Fibroblast of the aortic adventitia (primary cell): ENCODE data around the gene BPIFB4. TPM values are rescaled to one million over a fixed set of nuclear protein-coding genes. Genes with fewer than 3 reads are reported as not detected.

Source experiments
- DNase-seq: peaks from one replicate; pipeline ENCODE4 v3.0.0-alpha.2; 2010; ENCODE audit warnings: low read depth
- H3K4me3 ChIP-seq: 2 replicates; pipeline ENCODE4 v1.5.1; 2011; ENCODE audit warnings: low read depth, mild to moderate bottlenecking, control low read depth, low read length, moderate library complexity
- total RNA-seq: library from RNA; depleted of rRNA; stranded (reverse); fragments of >200 nt; gene quantifications from 2 replicates; pipeline ENCODE4 v1.2.3, GENCODE V29; 2012; ENCODE audit warnings: low replicate concordance
- TF ChIP-seq, protein P1 (sequence below): IDR thresholded peaks from 2 replicates; pipeline ENCODE4 v1.5.1; 2011; ENCODE audit warnings: mild to moderate bottlenecking, low read length, control low read depth, inconsistent platforms; ENCODE audit not compliant: insufficient read depth

BPIFB4 gene
- total RNA-seq, 1 donor, result not detected

- DNase-seq, result no peak
- TF ChIP-seq, protein P1, sequence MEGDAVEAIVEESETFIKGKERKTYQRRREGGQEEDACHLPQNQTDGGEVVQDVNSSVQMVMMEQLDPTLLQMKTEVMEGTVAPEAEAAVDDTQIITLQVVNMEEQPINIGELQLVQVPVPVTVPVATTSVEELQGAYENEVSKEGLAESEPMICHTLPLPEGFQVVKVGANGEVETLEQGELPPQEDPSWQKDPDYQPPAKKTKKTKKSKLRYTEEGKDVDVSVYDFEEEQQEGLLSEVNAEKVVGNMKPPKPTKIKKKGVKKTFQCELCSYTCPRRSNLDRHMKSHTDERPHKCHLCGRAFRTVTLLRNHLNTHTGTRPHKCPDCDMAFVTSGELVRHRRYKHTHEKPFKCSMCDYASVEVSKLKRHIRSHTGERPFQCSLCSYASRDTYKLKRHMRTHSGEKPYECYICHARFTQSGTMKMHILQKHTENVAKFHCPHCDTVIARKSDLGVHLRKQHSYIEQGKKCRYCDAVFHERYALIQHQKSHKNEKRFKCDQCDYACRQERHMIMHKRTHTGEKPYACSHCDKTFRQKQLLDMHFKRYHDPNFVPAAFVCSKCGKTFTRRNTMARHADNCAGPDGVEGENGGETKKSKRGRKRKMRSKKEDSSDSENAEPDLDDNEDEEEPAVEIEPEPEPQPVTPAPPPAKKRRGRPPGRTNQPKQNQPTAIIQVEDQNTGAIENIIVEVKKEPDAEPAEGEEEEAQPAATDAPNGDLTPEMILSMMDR, result no peak
- no peak overlapping the region for H3K4me3 ChIP-seq
Observed at GRCh38 chr20:33059741-33060390, 19.6 kb upstream of the BPIFB4 start.

DNA sequence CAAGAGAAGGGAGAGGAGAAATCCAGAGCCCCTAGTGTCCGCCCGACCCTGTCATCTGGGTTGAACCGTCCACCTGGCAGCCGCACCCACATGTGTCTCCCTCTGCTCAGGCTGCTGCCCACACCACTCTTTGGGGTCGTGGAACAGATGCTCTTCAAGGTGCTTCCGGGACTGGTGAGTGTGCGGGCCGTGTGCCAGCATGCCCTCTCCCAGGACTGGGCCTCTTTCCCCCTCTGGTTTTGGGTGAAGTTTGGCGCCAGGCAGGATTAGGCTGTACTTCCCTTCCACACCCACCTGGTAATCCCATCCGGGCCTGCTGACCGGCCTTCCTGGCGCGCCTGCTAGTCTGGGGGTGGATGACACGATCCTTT, 17.8 kb upstream of the BPIFB4 start:
- H3K4me3 ChIP-seq, result no peak overlapping the region
- DNase-seq, result no peak
- TF ChIP-seq, protein P1, result no peak

GRCh38 chr20:33062105-33062824, 17.2 kb upstream of the BPIFB4 start:
- TF ChIP-seq, protein P1, result no peak
- H3K4me3 ChIP-seq, result no peak overlapping the region
- DNase-seq, result no peak

- H3K4me3 ChIP-seq, result no peak overlapping the region
- DNase-seq, result no peak
- TF ChIP-seq, protein P1, result no peak
Observed at GRCh38 chr20:33062825-33063149, 16.7 kb upstream of the BPIFB4 start.

DNA sequence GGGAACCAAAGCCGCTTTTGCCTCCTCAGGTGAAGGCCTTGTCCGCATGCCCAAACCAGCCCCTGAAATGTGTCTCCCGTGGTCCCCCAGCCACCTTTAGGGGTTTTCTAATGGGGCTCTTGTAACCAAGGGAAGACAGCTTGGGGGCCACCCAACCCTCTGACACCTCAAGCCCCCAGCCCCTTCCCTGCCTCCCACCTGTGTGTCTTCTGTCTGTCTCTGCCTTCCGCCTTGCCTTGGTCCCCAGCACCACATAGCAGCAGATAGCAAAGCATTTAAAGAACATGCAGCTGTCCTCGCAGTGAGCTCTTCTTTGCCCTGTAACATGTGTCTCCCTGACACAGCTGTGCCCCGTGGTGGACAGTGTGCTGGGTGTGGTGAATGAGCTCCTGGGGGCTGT, 16.2 kb upstream of the BPIFB4 start:
- no peak overlapping the region for H3K4me3 ChIP-seq
- TF ChIP-seq, protein P1, result no peak
- DNase-seq, result no peak

- TF ChIP-seq, protein P1, result no peak
- H3K4me3 ChIP-seq, result no peak overlapping the region
- no peak for DNase-seq
Observed at GRCh38 chr20:33064572-33065287, 14.7 kb upstream of the BPIFB4 start.
